Left kidney (tissue), 2 donors: ENCODE measurements around the gene NTRK2. TPM values are rescaled to one million over a fixed set of nuclear protein-coding genes. Genes with fewer than 3 reads are reported as not detected.

ENCODE experiments used
- DNase-seq: peaks from one replicate; pipeline ENCODE4 v3.0.0-alpha.2; 2013
- polyA plus RNA-seq: library from polyadenylated mRNA; unstranded; fragments of 120-200 nt; gene quantifications from one replicate; pipeline ENCODE4 v1.2.1, GENCODE V29; 2013; ENCODE audit not compliant: insufficient read length

Gene NTRK2
- polyA plus RNA-seq, 1 donor: 105 TPM

DNA sequence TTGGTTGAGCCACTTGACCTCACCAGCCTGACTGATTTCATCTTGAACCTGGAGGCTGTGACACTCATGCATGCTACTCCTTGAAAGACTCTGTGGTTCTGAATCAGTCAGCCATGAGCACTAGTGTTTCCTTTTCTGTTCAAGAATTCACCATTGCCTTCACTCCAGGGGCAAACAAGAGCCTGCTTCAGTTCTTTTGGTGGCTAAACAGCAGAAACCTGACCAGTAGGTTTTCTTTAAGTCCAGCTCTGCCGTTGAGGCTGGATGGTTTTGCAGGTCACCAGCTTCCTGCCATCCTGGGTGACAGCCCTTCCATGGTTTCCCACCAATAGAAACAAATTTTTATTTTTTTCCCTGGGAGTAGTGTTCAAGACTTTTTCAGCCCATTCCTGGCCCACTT, 10.0 kb downstream of the NTRK2 start:
- DNase-seq: no peak

DNA sequence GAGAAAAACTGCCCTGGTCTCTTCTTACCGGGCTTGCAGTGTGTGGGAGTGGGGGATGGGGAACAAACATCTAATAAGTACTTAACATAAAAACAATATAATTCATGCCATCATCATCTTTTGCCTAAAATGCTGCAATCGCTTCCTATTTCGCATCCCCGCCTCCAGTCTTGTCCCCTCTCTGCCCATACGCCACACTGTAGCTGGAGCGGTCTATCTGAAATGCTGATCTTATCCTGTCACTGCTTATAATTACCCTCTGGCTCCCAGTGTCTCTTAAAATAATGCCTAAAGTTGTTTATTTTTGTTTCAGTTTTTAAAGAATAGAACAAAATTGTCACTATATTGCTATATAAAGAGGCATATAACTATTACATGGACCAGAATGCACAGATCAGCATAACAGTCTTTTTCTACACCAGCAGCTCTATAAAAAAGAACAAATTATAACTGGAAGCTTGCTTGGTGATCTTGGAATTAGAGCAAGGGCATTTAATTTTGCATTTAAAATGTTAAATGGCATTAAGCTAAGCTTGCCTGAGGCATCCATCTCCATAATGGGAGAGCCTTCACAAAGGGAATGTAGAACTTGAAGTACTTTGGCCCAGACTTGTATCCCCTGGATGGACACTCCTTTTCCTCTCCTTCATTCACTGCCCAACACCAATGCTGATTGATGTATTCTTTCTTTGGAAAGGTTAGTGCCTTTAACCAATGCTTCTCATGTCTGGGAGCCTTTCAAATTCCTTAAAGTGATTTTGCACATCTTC, 12.2 kb downstream of the NTRK2 start:
- DNase-seq: no peak

DNA sequence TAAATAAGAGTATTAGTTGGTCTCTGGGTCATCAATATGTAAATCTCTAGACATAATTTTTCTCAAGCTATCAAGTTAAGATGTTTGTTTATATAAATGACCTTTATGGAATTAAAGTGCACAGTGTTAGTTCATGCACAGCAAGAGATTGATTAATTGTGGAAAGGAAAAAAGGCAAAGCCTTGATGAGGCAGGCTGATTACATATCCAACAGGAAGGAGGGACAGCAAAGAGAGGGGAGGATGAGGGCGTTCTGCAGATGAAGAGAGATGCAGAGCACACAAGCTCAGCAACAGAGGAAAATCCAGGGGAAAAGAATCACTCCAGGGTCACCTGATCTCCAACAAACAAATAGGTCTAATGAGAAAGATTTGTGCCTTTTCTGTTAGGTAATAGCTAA, 16.5 kb downstream of the NTRK2 start:
- DNase-seq: no peak

DNA sequence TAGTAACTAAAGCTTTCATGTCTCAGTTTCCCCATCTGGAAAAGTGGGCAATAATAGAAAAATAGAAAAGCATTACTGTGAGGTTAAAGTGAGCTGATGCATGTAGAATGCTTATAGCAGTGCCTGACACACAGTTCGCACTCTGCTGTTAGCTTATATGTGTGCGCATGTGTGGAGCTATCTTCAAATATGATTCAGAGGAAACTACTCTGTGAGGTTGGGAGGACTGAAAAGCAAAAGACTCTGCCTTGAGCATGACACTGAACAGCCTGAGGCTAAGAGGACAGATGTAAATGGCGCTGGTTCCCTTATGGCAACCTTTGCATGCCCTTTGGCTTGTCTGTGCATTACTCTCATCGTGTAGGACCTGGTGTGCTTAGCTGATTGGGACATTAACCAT, 19.4 kb downstream of the NTRK2 start:
- no peak for DNase-seq

DNA sequence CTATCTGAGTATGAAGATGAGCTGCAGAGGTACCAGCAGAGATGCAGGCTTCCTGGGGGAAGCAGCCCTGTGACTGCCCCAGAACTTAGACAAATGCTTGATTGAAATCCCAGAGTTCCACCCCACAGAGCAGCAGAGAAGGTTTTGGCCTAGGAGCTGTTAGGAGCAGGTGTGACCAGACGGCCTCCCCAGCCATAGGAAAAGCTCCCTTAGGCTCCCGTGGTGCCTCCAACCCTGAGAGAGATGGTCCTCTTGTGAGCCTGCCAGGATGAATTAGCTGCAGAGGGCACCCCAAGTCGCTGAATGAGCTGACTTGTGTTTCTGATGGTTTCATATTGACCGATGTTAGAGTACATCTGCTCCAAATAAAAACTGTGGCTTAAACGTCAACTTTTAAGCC, 22.1 kb downstream of the NTRK2 start:
- no peak for DNase-seq

DNA sequence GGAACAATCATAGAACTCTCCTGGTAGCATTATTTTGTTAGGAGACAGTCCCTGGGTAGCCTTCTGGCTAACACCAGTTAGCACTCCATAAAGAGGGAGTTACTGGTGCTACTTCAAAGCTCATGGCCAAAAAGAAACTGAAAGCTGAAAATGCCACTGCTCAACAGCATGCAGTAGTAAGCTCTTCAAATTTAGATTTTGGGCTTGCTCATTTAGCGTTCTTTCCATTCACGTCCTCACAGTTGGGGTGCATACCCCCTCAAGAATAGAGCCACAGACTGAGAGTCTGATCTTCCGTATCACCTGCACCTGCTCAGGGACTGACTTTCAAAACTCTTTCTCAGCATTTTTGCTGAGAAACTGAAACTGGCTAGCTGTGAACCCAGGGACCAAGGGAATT, 24.7 kb downstream of the NTRK2 start:
- DNase-seq: no peak

DNA sequence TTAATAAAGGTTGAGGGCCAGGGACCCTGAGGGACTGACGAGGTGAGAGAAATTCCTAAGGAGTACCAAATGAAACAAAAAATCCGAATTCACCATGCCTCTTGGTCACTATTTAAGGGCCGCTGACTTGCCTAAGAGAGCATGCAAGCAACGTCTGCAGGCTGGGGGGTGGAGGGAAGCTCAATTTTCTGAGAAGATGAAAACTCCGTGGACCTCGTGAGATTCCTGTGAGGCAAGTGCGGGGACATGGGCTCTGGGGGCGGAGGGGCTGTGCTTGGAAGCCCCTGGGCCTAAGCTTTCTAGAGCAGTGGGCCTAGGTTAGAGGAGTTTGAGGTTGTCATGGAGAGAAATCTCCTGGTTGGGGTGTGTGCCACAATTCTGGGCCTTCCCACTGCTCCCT, 27.5 kb downstream of the NTRK2 start:
- DNase-seq: no peak

DNA sequence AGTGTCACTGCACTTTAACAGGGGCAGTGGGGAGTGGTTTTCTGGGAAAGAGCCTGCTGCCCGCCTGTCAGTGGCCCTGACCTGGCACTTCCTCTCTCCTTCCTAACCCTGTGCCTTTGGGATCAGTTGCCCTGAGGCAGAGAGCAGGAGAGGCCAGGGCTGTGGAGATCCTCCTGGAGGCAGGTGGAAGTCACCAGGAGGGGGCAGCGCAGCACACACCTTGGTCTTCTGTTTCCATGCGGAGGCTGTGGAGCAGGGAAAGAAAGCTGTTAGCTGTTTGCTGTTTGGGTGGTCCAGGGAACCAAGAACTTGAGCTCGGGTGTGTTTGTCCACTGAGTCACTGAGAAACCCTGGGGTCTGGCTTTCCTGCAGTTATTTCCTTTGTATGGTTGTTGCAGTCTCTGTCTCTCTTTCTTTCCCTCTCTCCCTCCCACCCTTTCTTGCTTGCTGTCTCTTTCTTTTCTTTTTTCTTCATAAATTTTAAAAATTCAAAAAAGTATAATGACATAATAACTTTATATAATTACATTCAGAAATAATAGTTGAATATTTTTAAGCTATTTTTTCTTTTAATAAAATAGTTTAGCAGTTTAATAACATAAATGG, 28.1 kb downstream of the NTRK2 start:
- DNase-seq: peak; percentile 59

DNA sequence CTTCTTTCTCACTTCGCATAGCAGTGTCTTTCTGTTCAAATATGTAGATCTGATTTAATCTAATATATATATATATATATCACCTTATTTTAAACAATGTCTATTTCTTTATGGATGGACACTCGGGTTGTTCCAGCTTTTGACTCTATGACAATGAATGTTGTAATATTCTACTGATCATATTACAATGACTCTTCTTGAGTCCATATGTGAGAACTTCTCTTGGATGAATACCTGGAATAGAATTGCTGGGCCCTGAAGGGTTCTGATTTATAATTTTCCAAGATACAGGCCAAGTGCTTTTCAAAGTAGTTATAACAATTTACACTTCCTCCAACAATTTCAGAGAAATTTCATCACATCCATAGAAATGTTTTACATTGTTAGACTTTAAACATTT, 28.8 kb downstream of the NTRK2 start:
- no peak for DNase-seq

DNA sequence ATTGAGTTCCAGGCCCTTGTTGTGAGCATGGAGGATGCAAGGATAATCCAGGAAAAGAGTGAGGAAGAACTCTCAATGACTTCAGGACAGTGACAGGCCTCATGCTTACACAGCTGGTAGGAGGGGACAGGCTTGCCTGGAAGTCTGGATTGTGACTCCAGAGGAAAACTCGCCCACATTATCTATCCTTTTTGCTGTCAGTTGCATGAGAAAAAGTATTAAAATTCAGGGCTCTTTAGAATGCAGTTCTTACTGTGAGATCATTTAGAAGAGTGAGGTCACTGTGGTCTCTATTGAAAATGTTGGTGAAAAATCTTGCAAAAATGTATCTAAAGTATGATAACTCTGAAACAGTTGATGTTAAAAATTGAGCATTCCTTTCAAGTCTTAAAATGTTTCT, 30.5 kb downstream of the NTRK2 start:
- no peak for DNase-seq

DNA sequence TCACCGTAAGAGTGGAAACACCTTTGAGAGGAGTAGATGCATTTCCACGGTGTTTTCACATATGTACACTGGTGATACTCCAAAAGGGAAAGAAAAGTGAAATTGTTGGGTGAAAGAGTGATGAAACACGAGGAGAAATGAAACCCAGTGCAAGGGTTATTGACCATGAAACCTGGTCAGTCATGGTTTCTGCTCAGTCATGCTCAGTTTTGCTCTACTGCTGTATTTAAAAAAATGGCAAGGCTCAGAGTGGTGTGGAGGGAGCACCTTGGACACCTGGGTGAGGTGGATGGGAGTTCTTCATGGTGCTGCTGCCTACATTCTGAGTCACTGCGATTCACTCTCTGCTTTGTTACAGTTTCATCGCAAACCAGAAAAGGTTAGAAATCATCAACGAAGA, 32.3 kb downstream of the NTRK2 start:
- no peak for DNase-seq

DNA sequence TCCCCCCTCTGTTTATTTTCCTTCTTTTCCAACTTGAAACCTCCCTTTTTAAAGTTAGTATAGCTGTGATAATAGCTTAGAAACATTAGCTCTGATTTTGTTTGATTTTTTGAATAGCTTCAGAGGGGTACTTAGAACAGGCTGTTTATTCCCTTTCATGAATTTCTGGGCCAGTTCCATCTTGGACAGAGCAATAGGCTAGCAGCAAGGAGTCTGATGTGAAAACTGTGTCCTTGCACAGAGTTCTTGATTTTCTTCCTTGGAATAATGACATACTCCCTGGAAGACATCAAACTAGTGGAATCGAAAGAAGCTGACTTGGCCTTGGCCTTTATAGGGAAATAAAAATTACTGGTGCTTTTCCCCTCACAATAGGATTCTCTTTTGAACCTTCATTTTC, 32.9 kb downstream of the NTRK2 start:
- no peak for DNase-seq

DNA sequence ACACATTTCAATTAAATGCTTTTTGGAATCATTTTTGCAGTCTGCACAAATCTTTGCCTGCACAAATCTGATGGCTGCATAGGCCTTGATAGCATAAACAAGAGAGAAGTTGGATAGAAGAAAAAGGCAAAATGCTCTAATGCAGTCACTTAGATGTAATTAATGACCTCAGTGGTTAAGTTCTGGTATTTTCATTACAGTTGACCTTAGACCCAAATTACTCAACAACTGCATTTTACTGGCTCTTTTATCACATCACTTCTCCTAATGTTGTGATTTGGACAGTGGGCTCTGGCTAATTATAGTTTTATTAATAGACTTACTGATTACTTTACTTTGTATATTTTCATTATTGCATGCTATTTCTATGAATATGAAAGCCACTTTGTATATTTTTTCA, 34.3 kb downstream of the NTRK2 start:
- peak; percentile 59 for DNase-seq

DNA sequence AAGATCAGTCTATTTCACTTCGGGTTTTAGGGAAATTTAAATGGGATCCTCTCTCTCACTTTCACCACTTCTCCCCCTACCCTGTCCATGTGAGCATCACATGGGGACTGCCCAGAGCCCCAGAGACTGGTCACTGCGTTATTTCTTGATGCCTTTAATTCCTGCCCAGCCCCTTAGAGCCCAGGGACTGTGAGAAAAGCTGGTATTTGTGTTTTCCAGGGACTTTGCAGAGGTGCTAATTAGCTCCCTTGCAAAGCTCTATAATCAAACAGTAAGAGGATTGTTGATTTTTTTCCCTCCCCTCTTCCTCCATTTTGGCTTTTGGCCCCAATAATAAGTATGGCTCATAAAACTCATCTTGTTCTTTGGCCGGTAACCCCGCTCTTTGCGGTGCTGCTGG, 35.6 kb downstream of the NTRK2 start:
- no peak for DNase-seq

DNA sequence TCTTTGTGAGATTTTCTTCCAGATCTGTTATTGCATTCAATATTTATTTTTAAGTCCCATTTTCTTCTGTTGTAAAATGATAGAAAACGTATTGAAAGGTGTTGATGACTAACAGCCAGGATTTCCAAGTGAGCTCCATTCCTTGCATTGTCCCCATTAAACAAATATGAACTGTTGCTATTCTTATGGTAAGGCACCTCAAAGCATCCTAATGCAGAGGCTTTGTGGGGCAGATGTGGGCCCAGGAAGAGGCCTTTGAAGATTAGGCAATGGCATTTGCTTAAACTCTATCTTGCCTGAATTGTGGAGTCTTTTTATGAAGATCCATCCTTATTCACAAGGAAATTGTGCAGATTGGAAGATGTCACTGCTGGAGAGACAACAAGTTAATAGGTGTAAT, 38.9 kb downstream of the NTRK2 start:
- DNase-seq: no peak

DNA sequence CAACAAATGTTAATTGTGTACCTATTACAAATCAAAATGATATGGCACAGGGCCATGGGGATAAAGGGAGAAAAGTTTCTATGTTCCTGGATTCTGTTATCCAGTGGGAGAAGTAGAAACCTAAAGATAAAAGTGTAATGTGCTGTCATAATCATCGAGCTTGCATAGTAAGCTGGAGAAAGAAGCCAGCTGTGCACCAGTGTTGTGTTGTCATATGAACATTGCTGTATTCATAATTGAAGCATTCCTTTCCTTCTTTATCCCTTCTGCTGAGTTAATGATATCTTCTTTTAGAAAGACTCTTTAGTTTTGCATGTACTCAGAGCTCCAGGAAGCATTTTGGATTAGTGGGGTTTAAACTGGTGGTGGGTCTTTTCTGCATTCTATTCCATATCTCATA, 39.5 kb downstream of the NTRK2 start:
- no peak for DNase-seq

DNA sequence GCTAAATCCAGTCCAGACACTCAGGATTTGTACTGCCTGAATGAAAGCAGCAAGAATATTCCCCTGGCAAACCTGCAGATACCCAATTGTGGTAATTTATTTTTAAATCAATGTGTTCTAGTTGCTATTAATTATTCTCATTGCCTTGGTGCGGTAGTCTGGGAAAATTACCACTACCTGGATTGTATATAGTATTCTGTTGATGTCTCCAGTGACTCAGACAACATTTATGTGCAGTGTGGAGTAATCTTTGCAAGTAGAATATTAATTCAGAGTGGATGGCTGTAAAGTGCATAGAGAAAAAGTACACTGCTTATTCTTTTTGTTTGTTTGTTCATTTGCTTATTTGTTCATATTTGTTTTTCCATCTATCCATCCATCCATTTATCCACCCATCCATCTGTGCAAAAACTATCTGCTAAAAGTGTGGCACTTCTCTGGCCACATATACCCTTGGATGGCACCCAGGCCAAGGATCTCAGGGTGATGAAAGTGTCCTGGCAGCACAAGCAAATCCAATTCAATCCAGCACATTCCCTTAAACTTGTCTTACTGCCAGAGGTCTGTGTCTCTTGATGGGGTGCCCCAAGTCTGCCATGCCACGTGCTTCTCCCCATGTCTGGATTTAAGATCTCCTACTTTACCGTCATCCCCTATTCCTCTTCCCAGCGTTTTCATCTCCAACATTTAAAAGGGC, 41.3 kb downstream of the NTRK2 start:
- no peak for DNase-seq

DNA sequence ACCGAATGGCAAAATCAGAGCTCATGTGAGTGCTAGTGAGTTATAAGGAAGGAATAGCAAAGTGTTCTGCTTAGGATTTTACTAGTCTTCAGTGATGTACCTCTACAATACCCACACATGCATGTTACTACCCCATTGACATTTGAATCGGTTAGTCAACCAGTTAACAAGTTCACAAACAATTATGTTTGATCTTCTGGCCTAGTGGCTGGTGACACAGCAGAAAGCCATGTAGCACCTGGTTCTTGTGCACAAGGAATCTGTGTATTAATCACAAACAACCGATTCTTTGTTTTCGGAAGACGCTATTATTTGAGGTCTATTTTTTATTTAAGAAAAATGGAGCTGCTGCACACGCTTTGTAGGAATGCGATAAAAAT, 41.9 kb downstream of the NTRK2 start:
- no peak for DNase-seq

DNA sequence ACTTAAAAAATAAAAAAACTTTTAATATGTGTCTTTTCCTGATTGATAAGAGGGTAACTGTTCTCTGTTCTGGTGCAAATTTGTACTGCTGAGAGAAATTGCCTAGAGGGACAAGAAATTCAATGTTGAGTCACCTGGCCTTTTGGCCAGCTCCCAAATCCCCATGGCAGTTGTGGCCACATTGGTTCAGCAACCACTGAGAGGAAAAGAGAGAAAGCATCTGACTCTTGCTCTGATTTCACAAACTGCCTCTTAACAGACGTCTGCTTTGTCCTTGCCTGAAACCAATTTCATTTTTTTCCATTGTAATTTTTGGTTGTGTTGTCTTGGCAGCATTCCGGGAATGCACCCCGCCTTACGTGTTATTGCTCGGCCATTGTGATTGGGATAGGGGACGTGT, 42.4 kb downstream of the NTRK2 start:
- DNase-seq: no peak

DNA sequence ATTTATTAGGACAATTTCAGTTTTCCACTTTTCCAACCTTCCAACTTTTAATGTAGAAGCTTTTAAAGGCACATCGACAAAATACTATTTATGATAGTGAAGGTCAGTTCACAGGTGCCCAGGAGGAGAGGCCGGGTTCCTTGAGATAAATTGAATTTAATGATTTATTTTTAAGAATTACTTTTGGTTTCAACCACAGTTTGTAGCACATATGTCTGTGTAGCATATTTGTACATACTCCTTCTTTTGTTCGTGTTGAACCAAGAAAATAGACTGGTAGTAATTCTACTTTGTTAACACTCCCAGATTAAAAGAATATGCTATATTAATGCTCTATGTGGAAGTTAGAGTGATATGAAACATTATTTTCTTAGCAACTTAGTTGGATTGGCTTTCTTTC, 46.7 kb downstream of the NTRK2 start:
- no peak for DNase-seq

DNA sequence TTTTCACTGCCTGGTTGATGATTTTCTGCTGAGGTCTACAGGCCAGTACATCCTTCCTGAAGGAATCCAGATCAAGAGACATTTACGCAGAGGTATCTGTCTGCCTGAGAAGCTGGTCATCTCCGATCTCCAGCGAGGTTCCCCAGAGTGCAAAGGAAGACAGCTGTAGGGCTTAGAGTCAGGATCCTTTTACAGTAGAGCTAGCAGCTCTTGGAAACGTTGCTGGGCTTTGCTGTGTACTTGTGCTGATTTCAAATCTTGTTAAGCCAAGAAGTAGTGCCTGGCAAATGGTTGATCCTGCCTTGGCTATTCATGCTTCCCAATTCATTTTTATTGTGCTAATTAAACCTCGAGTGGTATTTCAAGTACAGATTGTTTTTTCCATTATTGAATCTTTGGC, 48.9 kb downstream of the NTRK2 start:
- no peak for DNase-seq

DNA sequence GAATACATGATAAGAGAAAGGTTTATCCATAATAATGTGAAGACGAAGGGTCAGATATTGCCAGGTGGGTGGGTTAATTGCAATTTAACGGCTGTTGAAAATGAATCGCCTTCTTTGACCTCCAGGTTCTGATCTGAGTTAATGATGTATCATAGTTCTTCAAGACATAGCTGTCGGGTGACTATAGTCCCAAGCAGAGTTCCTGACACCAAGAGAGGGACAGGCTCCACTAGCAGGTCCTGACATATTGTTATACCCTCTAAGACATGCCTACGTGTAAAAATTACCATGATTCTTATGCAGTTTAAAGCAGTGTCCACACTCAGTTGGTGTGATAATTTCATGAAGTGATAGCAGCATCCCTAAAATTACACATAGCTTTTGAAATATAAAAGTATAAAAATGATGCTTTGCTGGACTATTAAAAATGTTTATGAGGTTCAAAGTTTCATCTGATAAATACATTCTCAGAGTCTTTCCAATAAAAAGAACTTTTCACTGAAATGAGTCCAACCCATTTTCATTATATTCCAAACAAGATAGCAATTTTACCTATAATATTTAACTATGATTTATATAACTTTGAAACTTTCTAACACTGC, 53.0 kb downstream of the NTRK2 start:
- DNase-seq: no peak

DNA sequence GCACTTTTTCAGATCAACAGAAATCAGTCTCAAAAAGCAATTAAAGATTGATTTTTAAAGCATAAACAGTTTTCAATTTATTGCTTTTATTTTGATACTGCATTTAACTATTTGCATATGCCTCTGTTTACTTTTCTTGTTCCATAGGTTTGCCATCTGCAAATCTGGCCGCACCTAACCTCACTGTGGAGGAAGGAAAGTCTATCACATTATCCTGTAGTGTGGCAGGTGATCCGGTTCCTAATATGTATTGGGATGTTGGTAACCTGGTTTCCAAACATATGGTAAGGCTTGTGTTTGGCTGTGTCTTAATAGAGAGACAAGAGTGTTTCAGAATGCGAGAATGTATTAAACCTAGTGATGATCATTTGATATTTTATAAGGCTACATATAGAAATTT, 53.9 kb downstream of the NTRK2 start:
- no peak for DNase-seq
